ENCODE results near the gene BAG5.

GRCh38 chr14:103556946-103557758 is 5.3 kb downstream of the BAG5 start:
- TF ChIP-seq CTCF (conservative IDR thresholded peaks at IDR 0.05; ENCODE audit: low read depth, low read length) (no peak), ELK1 (IDR thresholded peaks at IDR 0.05; ENCODE audit: borderline replicate concordance, low read depth, low read length) (no peak), POLR2A (IDR thresholded peaks at IDR 0.05; ENCODE audit: low read depth, low read length) (no peak), SMC3 (IDR thresholded peaks at IDR 0.05; ENCODE audit: low read depth, low read length) (no peak), MAFK (IDR thresholded peaks at IDR 0.05; ENCODE audit: low read depth, low read length) (no peak), USF2 (IDR thresholded peaks at IDR 0.05; ENCODE audit: low read depth, low read length) (no peak)
